ENCODE data around the gene ZNF750. TPM values are rescaled to one million over a fixed set of nuclear protein-coding genes. Genes with fewer than 3 reads are reported as not detected.

The ZNF750 gene
- total RNA-seq, 1 experiment from 2014 or later: not detected

DNA sequence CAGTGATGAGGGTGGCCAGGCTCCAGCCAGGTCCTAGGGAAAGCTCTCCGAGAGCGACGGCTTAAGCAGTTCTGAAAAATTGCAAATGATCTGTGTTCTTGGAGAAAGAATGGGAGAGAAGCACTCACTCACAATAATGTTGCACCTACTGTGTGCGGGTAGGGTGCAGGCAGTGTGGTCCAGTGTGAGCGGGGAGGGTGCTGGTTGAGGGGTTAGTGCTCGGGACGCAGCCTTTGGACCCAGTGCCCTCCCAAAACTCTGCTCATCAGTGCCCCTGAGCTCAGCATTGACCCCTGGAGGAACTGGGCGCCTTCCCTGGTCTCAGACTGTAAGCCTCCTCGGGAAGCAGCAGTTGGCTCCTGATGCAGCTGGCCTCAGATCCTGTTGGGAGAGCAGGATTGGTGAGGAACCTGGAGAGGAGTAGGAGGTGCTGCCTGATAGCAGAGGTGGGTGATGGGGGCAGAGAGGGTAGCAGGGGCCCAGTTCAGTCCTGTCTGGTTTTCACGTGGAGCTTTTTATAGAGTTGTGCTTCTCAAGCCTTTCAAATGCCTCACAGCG is 23.6 kb upstream of the ZNF750 start:
- Histone ChIP-seq H3K4me3 (ENCODE audit: low read length) (no peak overlapping the region), H3K4me2 (ENCODE audit: low read depth, low read length, poor library complexity, severe bottlenecking) (no peak overlapping the region), H3K27ac (ENCODE audit: low read length) (no peak overlapping the region), H3K4me1 (ENCODE audit: low read length) (peaks cover 19% of the 10 kb centered on the region), H3K79me2 (ENCODE audit: low read length) (peaks cover 4% of the 10 kb centered on the region), H3K9ac (ENCODE audit: low read length) (no peak overlapping the region), H2AFZ (ENCODE audit: low read length) (no peak overlapping the region), H3K27me3 (ENCODE audit: low read length) (no peaks in the 10 kb centered on the region), H4K20me1 (ENCODE audit: insufficient read depth, low read depth, low read length) (no peaks in the 10 kb centered on the region), H3K36me3 (ENCODE audit: insufficient read depth, low read length) (no peaks in the 10 kb centered on the region), H3K9me3 (ENCODE audit: low read length) (no peaks in the 10 kb centered on the region), H3K9me2 (replicated peaks; ENCODE audit: insufficient read depth, low read length) (no peaks in the 10 kb centered on the region)
- no peak for DNase-seq

DNA sequence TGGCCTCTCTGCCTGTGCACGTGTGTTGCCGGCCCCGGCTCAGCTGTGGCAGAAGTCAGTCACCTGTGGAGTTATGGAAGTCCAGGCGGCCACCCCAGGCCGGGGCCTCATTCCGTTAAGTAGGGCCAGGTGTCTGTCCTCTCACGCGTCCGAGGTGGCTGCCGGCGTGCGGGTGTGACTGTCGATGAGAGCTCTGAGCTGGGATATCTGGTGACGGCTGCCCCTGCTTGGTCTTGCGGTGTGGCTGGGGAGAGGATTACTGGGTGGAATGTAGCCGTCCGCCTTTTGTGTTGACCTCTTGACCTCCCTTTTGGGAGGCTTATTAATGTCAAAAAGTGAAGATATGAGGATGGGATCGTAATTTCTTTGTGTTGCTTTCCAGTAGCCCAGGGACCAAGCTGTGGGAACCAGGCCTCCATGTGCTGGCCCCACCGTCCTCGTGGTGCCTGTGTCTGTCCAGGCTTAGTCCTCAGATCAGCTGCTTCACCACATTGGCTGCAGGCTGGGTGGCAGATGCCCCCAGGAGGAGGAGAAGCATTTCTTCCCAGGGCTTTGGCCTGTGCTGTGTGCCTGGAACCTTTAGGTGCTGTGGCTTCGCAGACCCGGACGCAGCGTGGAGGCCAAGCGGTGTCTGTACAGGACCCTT is 23.0 kb upstream of the ZNF750 start:
- no peaks in the 10 kb centered on the region for H4K20me1 ChIP-seq (ENCODE audit: insufficient read depth, low read depth, low read length)
- no peaks in the 10 kb centered on the region for H3K9me3 ChIP-seq (ENCODE audit: low read length)
- no peak overlapping the region for H3K4me2 ChIP-seq (ENCODE audit: low read depth, low read length, poor library complexity, severe bottlenecking)
- H3K36me3 ChIP-seq (ENCODE audit: insufficient read depth, low read length): no peaks in the 10 kb centered on the region
- H3K27me3 ChIP-seq (ENCODE audit: low read length): no peaks in the 10 kb centered on the region
- H3K79me2 ChIP-seq (ENCODE audit: low read length): peaks cover 4% of the 10 kb centered on the region; the same call in 1 of the 2 replicates
- peaks cover 13% of the 10 kb centered on the region for H3K4me1 ChIP-seq (ENCODE audit: low read length)
- no peak overlapping the region for H2AFZ ChIP-seq (ENCODE audit: low read length)
- no peak overlapping the region for H3K9ac ChIP-seq (ENCODE audit: low read length)
- H3K4me3 ChIP-seq (ENCODE audit: low read length): no peak overlapping the region
- no peaks in the 10 kb centered on the region for H3K9me2 ChIP-seq (replicated peaks; ENCODE audit: insufficient read depth, low read length)
- no peak for DNase-seq
- H3K27ac ChIP-seq (ENCODE audit: low read length): no peak overlapping the region

DNA sequence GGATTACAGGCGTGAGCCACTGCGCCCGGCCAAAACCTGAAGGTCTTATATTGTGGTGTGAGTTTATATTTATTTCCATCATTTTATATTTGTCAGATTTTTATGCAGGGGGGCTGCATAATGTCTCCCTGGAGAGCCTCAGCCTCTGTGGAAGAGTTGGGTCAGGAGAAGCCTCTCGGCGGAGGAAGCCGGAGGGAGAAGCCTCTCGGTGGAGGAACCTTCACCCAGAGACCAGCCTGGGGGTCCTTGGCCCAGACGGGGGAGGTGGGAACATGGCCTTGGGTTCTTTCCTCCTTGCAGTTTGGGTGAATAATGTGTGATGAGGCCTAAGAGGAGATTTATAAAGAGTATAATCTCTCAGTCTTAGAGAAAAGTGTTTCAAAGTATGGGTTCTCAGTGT is 22.4 kb upstream of the ZNF750 start:
- no peak for DNase-seq
- no peaks in the 10 kb centered on the region for H3K27me3 ChIP-seq (ENCODE audit: low read length)
- no peaks in the 10 kb centered on the region for H4K20me1 ChIP-seq (ENCODE audit: insufficient read depth, low read depth, low read length)
- no peaks in the 10 kb centered on the region for H3K36me3 ChIP-seq (ENCODE audit: insufficient read depth, low read length)
- no peak overlapping the region for H2AFZ ChIP-seq (ENCODE audit: low read length)
- H3K4me3 ChIP-seq (ENCODE audit: low read length): no peak overlapping the region
- no peak overlapping the region for H3K27ac ChIP-seq (ENCODE audit: low read length)
- H3K4me2 ChIP-seq (ENCODE audit: low read depth, low read length, poor library complexity, severe bottlenecking): no peak overlapping the region
- no peak overlapping the region for H3K9ac ChIP-seq (ENCODE audit: low read length)
- no peaks in the 10 kb centered on the region for H3K9me2 ChIP-seq (replicated peaks; ENCODE audit: insufficient read depth, low read length)
- H3K4me1 ChIP-seq (ENCODE audit: low read length): peaks cover 11% of the 10 kb centered on the region
- no peaks in the 10 kb centered on the region for H3K9me3 ChIP-seq (ENCODE audit: low read length)
- peaks cover 6% of the 10 kb centered on the region; the same call in 1 of the 2 replicates for H3K79me2 ChIP-seq (ENCODE audit: low read length)

DNA sequence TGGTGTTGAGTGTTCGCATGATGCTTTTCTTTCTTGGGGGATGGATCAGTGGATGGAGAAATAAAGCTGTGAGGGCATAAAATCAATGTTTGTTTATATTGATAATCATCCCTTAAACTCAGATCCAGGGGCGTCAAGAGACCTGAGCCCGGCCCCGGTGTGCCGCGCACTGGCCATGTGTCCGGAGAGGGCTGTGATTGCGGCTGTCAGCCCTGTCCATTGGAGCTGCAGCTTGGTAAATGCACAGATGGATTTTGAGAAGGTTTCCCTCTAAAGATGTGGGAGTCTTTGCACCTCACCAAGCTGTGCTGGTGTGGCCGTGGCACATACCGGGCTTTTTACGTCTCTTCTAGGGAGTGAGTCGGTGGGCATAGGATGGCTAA is 21.6 kb upstream of the ZNF750 start:
- Histone ChIP-seq H3K79me2 (ENCODE audit: low read length) (peaks cover 9% of the 10 kb centered on the region; the same call in 1 of the 2 replicates), H3K27ac (ENCODE audit: low read length) (no peak overlapping the region), H3K4me1 (ENCODE audit: low read length) (peaks cover 11% of the 10 kb centered on the region), H3K9me3 (ENCODE audit: low read length) (no peaks in the 10 kb centered on the region), H3K9ac (ENCODE audit: low read length) (no peak overlapping the region), H3K9me2 (replicated peaks; ENCODE audit: insufficient read depth, low read length) (no peaks in the 10 kb centered on the region), H4K20me1 (ENCODE audit: insufficient read depth, low read depth, low read length) (no peaks in the 10 kb centered on the region), H3K27me3 (ENCODE audit: low read length) (no peaks in the 10 kb centered on the region), H3K4me2 (ENCODE audit: low read depth, low read length, poor library complexity, severe bottlenecking) (no peak overlapping the region), H3K4me3 (ENCODE audit: low read length) (no peak overlapping the region), H2AFZ (ENCODE audit: low read length) (no peak overlapping the region), H3K36me3 (ENCODE audit: insufficient read depth, low read length) (no peaks in the 10 kb centered on the region)
- no peak for DNase-seq

DNA sequence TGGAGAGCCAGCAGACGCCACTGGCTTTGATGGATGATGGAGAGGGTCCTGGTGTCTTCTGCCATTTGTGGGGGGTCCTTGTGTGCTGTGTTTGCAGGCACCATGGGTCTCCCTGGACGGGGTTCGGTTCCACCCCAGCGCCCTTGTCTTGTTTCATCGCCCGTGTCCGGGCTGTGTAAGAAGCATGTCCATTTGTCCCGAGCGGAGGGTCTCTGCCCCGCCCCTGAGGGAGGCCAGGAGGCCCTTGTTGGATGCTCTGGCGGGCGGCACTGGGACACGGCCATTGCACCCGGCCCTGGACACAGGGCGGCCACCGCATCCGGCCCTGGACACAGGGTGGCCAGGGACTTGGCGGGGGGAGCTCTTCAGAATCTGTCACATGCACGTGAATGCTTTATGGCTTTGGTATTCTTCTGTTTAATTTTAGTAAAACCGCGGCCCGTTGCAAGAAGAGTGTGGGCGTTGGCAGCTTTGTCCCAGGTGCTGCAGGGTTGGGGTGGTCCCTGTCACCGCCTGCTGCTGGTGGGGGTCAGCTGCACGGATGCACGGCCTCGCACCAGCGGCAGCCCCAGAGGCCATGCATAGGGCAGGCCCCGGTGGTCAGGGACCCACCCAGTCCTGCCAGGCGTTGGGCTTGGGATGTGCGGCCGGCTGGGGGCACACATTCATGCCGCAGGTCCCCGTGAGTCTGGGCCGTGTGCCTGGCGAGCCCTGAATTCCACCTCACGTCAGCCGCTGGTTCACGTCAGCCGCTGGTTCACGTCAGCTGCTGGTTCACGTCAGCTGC is 21.0 kb upstream of the ZNF750 start:
- Histone ChIP-seq H2AFZ (ENCODE audit: low read length) (no peak overlapping the region), H3K4me2 (ENCODE audit: low read depth, low read length, poor library complexity, severe bottlenecking) (no peak overlapping the region), H3K9ac (ENCODE audit: low read length) (no peak overlapping the region), H3K4me3 (ENCODE audit: low read length) (no peak overlapping the region), H3K4me1 (ENCODE audit: low read length) (peaks cover 11% of the 10 kb centered on the region), H4K20me1 (ENCODE audit: insufficient read depth, low read depth, low read length) (no peaks in the 10 kb centered on the region), H3K27me3 (ENCODE audit: low read length) (no peaks in the 10 kb centered on the region), H3K36me3 (ENCODE audit: insufficient read depth, low read length) (no peaks in the 10 kb centered on the region), H3K79me2 (ENCODE audit: low read length) (peaks cover 9% of the 10 kb centered on the region; the same call in 1 of the 2 replicates), H3K9me2 (replicated peaks; ENCODE audit: insufficient read depth, low read length) (no peaks in the 10 kb centered on the region), H3K9me3 (ENCODE audit: low read length) (no peaks in the 10 kb centered on the region), H3K27ac (ENCODE audit: low read length) (no peak overlapping the region)
- DNase-seq: no peak

DNA sequence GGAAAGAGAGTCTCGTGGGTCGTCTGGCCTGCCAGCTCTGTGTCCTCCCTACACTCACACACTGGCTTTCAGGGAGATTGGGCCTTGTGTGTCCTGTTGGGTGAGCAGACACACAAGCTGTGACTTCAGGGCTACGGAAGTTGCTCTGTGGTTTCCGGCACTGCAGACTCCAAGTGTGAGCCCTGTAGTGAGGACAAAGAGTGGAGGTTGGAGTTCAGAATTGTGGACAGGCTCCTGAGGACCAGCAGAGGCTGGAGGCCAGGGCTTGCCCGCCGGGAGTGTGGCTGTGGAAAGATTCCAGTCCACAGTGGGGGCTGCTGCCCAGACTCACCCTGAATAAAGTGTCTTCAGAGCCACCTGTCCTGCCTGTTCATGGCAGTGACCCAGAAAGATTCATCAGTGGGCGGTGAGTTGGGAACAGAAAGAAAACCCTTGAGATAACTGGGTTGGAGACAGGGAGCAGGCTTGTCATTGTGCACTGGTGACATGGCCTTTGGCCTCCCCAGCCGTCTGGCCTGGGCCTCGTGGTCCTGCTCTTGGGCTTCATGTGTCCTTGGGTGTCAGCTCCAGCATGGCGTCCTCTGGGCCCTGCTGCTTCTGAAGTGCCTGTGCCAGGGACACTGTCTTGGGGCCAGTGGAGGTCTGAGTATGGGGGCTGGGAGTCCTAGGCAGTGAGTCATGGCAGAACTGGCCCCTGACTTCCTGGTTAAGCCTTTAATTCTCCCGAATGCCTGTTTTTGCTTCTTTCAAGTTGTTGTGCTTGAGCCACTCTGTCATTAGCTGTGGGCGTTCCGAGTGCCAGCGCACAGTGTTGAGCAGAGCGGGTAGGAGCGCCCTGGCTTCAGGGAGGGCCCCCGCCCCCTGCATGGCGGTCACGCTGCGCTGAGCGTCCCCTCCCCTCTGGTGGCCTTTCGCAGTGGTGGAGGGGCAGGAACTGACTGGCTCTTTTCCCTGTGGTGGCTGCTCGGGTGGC is 19.9 kb upstream of the ZNF750 start:
- peaks cover 9% of the 10 kb centered on the region; the same call in 1 of the 2 replicates for H3K79me2 ChIP-seq (ENCODE audit: low read length)
- DNase-seq: no peak

DNA sequence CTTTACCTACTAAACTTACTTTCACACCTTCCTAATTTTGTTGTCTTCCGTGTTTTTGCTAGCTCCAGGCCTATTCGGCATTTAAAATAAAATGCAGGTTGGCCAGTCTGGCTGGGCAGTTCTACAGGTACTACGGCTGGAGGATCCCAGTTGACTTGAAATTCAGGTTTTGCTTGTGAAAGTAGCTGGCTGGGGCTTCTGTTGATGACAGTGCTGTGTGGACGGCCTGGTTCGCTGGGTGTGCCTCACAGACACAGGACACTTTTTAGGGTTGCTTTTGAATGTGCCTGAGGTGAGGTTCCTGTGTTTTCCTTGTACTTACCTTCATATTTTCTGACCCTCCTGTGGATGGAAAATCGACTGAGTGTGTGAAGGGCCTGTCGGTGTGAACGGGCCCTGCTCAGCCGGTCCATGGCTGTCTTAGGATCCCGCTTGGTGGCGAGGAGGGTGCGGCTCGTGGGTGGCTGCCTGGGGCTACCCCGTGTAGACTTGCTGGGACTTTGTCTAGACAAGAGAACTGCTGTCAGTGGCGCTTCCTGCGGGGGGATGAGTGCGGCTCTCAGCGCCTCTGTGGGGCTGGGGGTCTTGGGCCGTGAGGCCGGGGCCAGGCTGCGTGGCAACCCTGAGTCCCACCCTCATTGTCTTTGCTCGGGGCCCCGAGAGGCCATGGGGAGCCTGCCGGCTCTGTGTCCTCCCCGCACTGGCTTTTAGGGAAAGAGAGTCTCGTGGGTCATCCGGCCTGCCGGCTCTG is 18.7 kb upstream of the ZNF750 start:
- DNase-seq: no peak
- H3K79me2 ChIP-seq (ENCODE audit: low read length): peaks cover 9% of the 10 kb centered on the region; the same call in 1 of the 2 replicates
- no peaks in the 10 kb centered on the region for H3K9me3 ChIP-seq (ENCODE audit: low read length)
- no peaks in the 10 kb centered on the region for H4K20me1 ChIP-seq (ENCODE audit: insufficient read depth, low read depth, low read length)
- no peaks in the 10 kb centered on the region for H3K36me3 ChIP-seq (ENCODE audit: insufficient read depth, low read length)
- H3K9ac ChIP-seq (ENCODE audit: low read length): no peak overlapping the region
- no peak overlapping the region for H2AFZ ChIP-seq (ENCODE audit: low read length)
- H3K27me3 ChIP-seq (ENCODE audit: low read length): no peaks in the 10 kb centered on the region
- H3K4me1 ChIP-seq (ENCODE audit: low read length): 0 out of 2 replicates have a peak, but pooled peaks cover 1% of the 10 kb centered on the region
- H3K4me3 ChIP-seq (ENCODE audit: low read length): no peak overlapping the region
- no peak overlapping the region for H3K27ac ChIP-seq (ENCODE audit: low read length)
- no peaks in the 10 kb centered on the region for H3K9me2 ChIP-seq (replicated peaks; ENCODE audit: insufficient read depth, low read length)
- no peak overlapping the region for H3K4me2 ChIP-seq (ENCODE audit: low read depth, low read length, poor library complexity, severe bottlenecking)

More for the DNA sequence above, 19.9 kb upstream of the ZNF750 start:
- Histone ChIP-seq H3K9me2 (replicated peaks; ENCODE audit: insufficient read depth, low read length) (no peaks in the 10 kb centered on the region), H3K4me1 (ENCODE audit: low read length) (peaks cover 11% of the 10 kb centered on the region), H3K27ac (ENCODE audit: low read length) (no peak overlapping the region), H3K9me3 (ENCODE audit: low read length) (no peaks in the 10 kb centered on the region), H2AFZ (ENCODE audit: low read length) (no peak overlapping the region), H3K9ac (ENCODE audit: low read length) (no peak overlapping the region), H3K36me3 (ENCODE audit: insufficient read depth, low read length) (no peaks in the 10 kb centered on the region), H3K27me3 (ENCODE audit: low read length) (no peaks in the 10 kb centered on the region), H3K4me2 (ENCODE audit: low read depth, low read length, poor library complexity, severe bottlenecking) (no peak overlapping the region), H4K20me1 (ENCODE audit: insufficient read depth, low read depth, low read length) (no peaks in the 10 kb centered on the region), H3K4me3 (ENCODE audit: low read length) (no peak overlapping the region)

All from Karpas-422 (cell line).